Lower lobe of right lung (tissue), 2 donors: ENCODE results near the gene GRIK4. TPM values are rescaled to one million over a fixed set of nuclear protein-coding genes. Genes with fewer than 3 reads are reported as not detected.
A peak's percentile ranks its signal among the peaks of the same experiment; 100 is the strongest.

Experiments used
- ATAC-seq, 2 donors: fragments of 200-7000 bp; cut with Tn5 transposase; one replicate each; pipeline ENCODE4 v1.9.1; 2020 to 2022; ENCODE audit warnings: mild to moderate bottlenecking in 2 of 2, moderate library complexity in 2 of 2
- DNase-seq: peaks from one replicate; pipeline ENCODE4 v3.0.0-alpha.2; 2020
- H3K27ac ChIP-seq: fragments of 200-600 bp; one replicate; pipeline ENCODE4 v1.8.0; 2022
- H3K27me3 ChIP-seq: fragments of 200-600 bp; one replicate; pipeline ENCODE4 v1.8.0; 2022; ENCODE audit warnings: low read depth
- H3K36me3 ChIP-seq: fragments of 200-600 bp; one replicate; pipeline ENCODE4 v1.8.0; 2022; ENCODE audit warnings: mild to moderate bottlenecking
- H3K4me1 ChIP-seq: fragments of 200-600 bp; one replicate; pipeline ENCODE4 v1.8.0; 2022
- H3K4me3 ChIP-seq: fragments of 200-600 bp; one replicate; pipeline ENCODE4 v1.8.0; 2022; ENCODE audit warnings: mild to moderate bottlenecking
- H3K9me3 ChIP-seq: fragments of 200-600 bp; one replicate; pipeline ENCODE4 v1.8.0; 2022
- intact Hi-C: fragments of 100-400 bp; cut with DNase I; formaldehyde crosslinking; loops from one replicate; pipeline ENCODE4 v1.11.0; 2022
- total RNA-seq: library from RNA; stranded (reverse); fragmentation: NEBNext Ultra II Directional; extraction: Animal tissue kit (Norgen Biotek cat#: 25700); gene quantifications from one replicate; pipeline ENCODE4 v1.2.1, GENCODE V29; 2021
- TF ChIP-seq, protein P1 (sequence below): fragments of 200-600 bp; IDR thresholded peaks from one replicate; pipeline ENCODE4 v1.8.0; 2022; ENCODE audit warnings: antibody characterized with exemption, mild to moderate bottlenecking
- donor health status: DM: no; HTN: yes; CAD: no; lungs with severe emphysema.

The GRIK4 gene
- total RNA-seq, 1 donor from 2014 or later, result 2.2 TPM

GRCh38 chr11:120800206-120800605, 288.7 kb downstream of the GRIK4 start:
- Histone ChIP-seq H3K4me3 (no peak overlapping the region), H3K27me3 (peaks cover 3% of the 10 kb centered on the region), H3K27ac (no peak overlapping the region), H3K4me1 (no peaks in the 10 kb centered on the region), H3K36me3 (no peaks in the 10 kb centered on the region), H3K9me3 (no peaks in the 10 kb centered on the region)
- ATAC-seq (no peak), DNase-seq (no peak)
- intact Hi-C loops, result no loop called here
- TF ChIP-seq, protein P1, sequence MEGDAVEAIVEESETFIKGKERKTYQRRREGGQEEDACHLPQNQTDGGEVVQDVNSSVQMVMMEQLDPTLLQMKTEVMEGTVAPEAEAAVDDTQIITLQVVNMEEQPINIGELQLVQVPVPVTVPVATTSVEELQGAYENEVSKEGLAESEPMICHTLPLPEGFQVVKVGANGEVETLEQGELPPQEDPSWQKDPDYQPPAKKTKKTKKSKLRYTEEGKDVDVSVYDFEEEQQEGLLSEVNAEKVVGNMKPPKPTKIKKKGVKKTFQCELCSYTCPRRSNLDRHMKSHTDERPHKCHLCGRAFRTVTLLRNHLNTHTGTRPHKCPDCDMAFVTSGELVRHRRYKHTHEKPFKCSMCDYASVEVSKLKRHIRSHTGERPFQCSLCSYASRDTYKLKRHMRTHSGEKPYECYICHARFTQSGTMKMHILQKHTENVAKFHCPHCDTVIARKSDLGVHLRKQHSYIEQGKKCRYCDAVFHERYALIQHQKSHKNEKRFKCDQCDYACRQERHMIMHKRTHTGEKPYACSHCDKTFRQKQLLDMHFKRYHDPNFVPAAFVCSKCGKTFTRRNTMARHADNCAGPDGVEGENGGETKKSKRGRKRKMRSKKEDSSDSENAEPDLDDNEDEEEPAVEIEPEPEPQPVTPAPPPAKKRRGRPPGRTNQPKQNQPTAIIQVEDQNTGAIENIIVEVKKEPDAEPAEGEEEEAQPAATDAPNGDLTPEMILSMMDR, result no peak

DNA sequence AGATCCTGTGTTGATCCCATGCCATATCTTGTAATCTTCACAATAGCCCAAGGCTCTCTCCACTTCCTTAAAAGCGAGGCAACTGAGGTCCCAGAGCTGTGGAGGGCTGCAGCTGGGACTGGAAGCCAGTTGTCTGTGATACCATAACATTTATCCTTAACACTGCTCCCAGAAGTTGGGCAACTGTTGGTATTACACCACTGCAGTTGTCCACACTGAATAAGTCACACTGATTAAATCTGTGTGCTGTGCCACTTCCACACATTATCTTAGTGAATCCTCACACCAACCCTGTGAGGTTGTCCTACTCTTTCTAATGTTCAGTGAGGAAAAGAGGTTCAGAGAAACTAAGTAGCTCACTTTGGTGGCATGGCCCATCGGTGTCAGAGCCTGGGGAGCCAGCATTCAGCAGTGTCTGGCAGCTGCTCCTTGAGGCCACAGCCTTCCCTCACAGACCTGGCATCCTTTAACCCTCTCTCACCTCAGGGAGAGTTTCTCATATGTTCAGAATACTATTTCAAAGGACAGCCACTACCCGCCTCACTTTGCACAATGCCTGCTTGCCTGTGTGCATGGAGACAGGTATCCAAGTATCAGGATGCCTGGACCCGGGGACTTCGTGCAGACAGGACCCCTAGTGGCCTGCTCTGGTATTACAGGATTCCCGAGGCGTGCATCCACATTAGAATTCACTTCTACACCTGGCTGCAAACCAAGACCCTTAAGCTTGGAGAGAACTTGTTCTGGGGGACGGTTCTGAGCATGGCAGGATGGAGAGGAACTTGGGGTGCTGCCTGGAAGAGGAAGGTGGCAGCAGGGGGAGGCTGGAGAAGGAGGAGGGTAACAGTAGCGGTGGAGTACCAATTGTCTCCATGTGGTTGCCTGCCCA, 290.5 kb downstream of the GRIK4 start:
- intact Hi-C loops, result no loop called here
- no peaks in the 10 kb centered on the region for H3K9me3 ChIP-seq
- TF ChIP-seq, protein P1, result peak; percentile 89
- no peak overlapping the region for H3K27ac ChIP-seq
- peaks cover 3% of the 10 kb centered on the region for H3K27me3 ChIP-seq
- ATAC-seq (peak; percentile 76 to 77), DNase-seq (peak; percentile 53)
- H3K4me3 ChIP-seq, result no peak overlapping the region
- H3K36me3 ChIP-seq, result no peaks in the 10 kb centered on the region
- no peaks in the 10 kb centered on the region for H3K4me1 ChIP-seq

DNA sequence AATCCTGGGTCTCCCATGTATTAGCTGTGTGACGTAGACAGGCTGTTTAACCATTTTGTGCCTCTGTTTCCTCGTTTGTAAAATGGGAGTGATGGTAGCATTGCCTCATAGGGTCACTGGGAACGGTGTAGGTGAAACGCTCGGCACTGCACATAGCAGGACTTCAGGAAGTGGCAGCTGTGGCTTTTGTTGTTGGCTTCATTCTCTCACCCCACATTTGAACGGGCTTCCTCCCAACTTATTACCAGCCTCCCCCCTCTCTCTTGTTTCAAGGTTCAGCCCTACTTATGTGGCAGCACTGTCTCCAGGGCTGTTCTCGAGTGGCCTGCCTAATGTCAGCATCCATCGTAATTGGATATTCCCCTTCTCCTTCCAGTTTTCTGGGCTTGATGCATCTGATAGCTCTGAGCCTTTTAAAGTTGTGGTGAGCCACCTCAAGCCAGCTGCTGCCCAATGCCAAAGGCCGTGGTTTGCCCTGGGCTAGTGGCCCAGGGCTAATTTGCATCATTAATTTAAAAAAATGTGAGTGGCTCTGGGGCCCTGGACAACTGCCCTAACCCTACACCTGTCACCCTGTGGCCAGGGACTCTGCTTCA, 294.5 kb downstream of the GRIK4 start:
- Histone ChIP-seq H3K9me3 (no peaks in the 10 kb centered on the region), H3K4me3 (no peak overlapping the region), H3K36me3 (no peaks in the 10 kb centered on the region), H3K4me1 (no peaks in the 10 kb centered on the region), H3K27ac (no peak overlapping the region), H3K27me3 (peaks cover 6% of the 10 kb centered on the region)
- intact Hi-C loops, result no loop called here
- ATAC-seq, result no peak
- TF ChIP-seq, protein P1, result no peak
- no peak for DNase-seq

DNA sequence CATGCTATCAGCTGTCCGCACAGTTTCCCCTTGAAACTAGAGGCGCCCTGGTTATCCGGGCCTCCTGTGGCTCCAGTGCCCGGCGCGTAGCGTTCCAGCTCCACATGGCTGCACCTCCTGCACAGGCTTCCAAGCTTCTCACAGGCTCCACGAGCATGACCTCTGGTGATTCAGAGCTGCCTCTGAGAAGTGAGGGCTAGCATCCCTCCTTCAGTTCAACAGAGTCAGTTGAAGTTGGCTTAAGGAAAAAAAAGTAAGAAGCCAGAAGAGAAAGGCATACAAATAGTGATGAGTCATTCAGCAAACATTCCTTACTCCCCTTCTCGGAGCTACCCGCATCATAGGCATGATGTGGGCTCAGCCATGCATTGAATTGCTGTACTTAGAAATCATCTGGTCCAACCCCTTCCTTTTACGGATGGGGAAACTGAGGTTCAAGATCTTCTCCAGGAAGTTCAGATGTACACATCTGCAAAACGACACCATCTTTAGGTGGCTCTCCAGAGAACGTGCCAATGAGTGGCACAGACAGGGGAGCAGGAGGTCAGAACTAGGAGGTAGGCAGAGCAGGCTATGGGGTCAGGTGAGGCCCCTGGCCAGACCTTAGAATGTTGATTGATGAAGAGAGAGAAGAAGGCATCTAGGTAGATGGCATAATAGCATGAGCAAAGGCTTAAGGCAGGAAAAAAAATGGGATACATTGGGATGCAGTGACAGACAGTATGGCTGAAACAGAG, 296.0 kb downstream of the GRIK4 start:
- peak; percentile 14 to 34 for ATAC-seq
- no peak for DNase-seq
- intact Hi-C loops, result no loop called here
- Histone ChIP-seq H3K27ac (no peak overlapping the region), H3K4me3 (no peak overlapping the region), H3K27me3 (peaks cover 6% of the 10 kb centered on the region), H3K4me1 (no peaks in the 10 kb centered on the region), H3K36me3 (no peaks in the 10 kb centered on the region), H3K9me3 (no peaks in the 10 kb centered on the region)
- TF ChIP-seq, protein P1, result no peak

DNA sequence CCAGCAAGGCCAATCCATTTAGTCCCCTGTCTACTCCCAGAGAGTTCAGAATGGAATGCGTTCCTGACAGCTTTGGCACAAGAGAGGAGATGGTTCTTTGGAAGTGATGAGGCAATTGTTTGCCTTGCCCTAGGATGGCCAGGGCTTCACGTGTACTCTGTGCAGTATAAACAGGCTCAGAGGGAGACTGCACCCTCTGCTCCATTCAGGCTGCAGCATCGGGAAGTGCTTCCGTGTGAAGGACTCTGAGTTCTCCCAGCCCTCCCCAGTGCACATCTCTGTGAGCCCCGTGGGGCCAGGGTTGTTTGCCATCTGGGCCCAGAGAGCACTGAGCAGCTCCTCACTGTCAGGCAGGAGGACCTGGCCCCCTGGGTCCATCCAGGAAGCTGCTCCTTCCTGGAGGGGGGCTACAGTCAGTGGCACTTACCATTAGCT, 297.1 kb downstream of the GRIK4 start:
- TF ChIP-seq, protein P1, result no peak
- H3K27me3 ChIP-seq, result peaks cover 4% of the 10 kb centered on the region
- H3K9me3 ChIP-seq, result no peaks in the 10 kb centered on the region
- no peak overlapping the region for H3K4me3 ChIP-seq
- no peak overlapping the region for H3K27ac ChIP-seq
- H3K4me1 ChIP-seq, result no peaks in the 10 kb centered on the region
- ATAC-seq, result no peak
- no peaks in the 10 kb centered on the region for H3K36me3 ChIP-seq
- intact Hi-C loops, result no loop called here
- no peak for DNase-seq
